HG02571 (cell line): ENCODE results near the gene ZNF555.

Source experiments
- ATAC-seq: cut with Tn5 transposase; IDR thresholded peaks from one replicate; pipeline ENCODE4 v1.9.1; 2021; ENCODE audit warnings: mild to moderate bottlenecking, moderate library complexity; ENCODE audit not compliant: unreplicated experiment

The ZNF555 gene

GRCh38 chr19:2822846-2823245 is 18.4 kb upstream of the ZNF555 start:
- ATAC-seq: no peak

DNA sequence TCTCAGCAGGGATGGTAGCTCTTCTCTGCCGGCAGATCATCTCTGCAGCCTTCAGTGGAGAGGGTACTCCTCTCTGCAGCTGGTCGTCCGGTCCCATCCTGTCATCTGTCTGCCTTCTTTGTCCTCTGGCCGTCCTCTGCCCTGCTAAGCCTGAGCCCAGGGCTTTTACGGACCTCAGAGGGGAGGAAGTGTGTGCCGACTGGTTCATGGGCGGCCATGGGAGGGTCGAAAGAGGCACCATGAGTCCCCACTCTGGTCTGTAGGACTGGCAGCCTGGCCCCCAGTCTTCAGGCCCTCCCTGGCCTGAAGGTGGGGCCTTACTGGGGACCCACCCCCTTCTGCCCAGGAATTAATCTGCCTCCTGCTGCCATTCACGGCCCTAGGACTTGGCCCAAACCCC is 17.6 kb upstream of the ZNF555 start:
- no peak for ATAC-seq

- ATAC-seq: no peak
Measured at GRCh38 chr19:2824129-2824528, 17.1 kb upstream of the ZNF555 start.

DNA sequence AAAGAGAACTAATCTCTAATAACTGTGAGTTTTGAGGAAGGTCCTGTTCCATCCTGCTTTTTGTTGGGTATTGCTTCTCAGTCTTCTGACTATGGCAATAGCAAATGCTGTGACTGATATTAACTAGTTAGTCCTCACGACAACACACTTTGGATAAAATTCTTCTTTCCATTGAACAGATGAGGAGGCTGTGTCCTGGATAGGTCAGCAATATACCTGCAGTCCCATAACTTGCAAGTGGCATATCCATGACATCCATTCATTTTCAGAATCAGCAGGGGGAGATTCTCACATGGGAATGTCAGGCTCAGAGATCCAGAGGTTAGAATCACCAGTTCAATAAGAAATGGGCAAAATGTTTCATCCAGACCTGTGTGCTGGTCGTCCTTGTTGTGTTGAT is 14.3 kb upstream of the ZNF555 start:
- ATAC-seq: no peak

- ATAC-seq: no peak
Measured at GRCh38 chr19:2827840-2828489, 13.3 kb upstream of the ZNF555 start.

DNA sequence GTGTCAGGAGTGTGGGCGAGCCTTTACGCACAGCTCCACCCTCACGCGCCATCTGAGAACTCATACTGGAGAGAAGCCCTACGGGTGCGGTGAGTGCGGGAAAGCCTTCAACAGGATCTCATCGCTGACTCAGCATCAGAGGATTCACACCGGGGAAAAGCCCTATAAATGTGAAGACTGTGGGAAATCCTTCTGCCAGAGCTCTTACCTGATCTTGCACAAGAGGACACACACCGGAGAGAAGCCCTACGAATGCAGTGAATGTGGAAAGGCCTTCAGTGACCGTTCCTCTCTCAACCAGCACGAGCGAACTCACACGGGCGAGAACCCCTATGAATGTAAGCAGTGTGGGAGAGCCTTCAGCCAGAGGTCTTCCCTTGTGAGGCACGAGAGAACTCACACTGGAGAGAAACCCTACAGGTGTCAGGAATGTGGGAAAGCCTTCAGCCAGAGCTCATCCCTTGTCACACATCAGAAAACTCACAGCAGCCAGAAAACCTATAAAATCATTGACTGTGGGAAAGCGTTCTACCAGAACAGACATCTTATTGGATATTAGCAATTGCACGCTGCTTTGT is 6.9 kb upstream of the ZNF555 start:
- no peak for ATAC-seq

GRCh38 chr19:2837430-2837829 is 3.8 kb upstream of the ZNF555 start:
- ATAC-seq: no peak

- ATAC-seq: no peak
Measured at GRCh38 chr19:2841855-2842574, 740 bp downstream of the ZNF555 start.

GRCh38 chr19:2845107-2845506 is 3.8 kb downstream of the ZNF555 start:
- ATAC-seq: no peak

DNA sequence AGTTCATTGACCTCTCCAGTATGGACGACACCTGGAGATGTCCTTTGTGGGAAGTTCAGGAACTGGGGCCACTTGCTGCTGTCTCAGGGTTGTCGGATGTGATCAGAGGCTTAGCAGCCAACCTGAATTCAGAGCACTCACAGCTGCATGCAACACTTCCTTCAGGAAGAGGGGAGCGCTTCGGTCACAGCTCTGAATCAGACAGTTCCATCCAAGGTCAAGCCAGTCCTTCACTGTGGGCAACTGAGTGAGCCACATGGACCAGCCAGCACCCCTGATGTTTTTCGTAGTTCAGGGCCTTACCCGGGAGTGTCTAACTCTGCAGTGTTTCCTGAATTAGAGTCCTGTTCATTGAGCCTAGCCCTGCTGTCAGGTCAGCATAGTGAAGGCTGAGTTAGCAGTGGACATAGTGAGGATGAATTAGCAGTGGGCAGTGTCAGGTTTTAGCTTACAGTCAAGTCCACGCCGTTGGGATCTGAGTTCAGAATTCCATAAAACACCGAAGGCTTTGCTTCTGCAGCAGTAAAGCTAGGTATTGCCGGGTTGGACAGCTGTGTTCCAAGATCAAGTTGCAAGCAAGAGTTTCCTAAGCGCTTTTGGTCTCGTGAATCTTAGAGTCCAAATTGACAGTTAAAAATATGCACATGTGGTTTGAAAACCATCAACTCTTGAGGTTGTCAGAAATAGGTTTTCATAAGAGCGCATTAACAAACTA is 5.1 kb downstream of the ZNF555 start:
- no peak for ATAC-seq

- ATAC-seq: no peak
Measured at GRCh38 chr19:2847507-2847906, 6.2 kb downstream of the ZNF555 start.

DNA sequence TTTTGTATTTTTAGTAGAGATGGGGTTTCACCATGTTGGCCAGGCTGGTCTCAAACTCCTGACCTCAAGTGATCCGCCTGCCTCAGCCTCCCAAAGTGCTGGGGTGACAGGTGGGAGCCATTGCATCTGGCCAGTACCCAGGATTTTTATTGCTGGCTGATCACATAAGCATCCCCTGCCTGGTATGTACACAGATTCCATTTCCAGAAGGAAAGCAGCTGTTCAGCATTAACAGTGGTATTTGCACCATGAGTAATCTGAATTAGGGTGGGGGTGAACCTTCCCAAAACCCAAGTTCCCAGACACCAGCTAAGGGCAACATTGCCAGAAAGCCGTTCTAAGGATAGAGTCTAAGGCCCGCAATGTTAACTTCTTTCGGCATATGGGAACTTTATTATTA is 7.3 kb downstream of the ZNF555 start:
- ATAC-seq: no peak

- no peak for ATAC-seq
Measured at GRCh38 chr19:2850256-2850925, 9.1 kb downstream of the ZNF555 start.

DNA sequence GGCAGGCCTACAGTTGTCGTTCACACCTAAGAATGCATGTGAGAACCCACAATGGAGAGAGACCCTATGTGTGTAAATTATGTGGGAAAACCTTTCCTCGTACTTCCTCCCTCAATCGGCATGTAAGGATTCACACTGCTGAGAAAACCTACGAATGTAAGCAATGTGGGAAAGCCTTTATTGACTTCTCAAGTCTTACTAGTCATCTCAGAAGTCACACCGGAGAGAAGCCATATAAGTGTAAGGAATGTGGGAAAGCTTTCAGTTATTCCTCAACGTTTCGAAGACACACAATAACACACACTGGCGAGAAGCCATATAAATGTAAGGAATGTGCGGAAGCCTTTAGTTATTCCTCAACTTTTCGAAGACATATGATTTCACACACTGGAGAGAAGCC is 11.3 kb downstream of the ZNF555 start:
- ATAC-seq: no peak

DNA sequence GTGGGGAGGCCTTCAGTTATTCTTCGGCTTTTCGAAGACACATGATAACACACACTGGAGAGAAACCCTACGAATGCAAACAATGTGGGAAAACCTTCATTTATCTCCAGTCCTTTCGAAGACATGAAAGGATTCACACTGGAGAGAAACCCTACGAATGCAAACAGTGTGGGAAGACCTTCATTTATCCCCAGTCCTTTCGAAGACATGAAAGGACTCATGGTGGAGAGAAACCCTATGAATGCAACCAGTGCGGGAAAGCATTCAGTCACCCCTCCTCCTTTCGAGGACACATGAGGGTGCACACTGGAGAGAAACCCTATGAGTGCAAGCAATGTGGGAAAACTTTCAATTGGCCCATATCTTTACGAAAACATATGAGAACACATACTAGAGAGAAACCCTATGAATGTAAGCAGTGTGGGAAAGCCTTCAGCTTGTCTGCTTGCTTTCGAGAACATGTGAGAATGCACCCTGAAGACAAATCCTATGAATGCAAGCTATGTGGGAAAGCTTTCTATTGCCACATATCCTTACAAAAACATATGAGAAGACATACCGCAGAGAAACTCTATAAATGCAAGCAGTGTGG is 11.8 kb downstream of the ZNF555 start:
- no peak for ATAC-seq

- ATAC-seq: no peak
Measured at GRCh38 chr19:2854849-2855248, 13.6 kb downstream of the ZNF555 start.

DNA sequence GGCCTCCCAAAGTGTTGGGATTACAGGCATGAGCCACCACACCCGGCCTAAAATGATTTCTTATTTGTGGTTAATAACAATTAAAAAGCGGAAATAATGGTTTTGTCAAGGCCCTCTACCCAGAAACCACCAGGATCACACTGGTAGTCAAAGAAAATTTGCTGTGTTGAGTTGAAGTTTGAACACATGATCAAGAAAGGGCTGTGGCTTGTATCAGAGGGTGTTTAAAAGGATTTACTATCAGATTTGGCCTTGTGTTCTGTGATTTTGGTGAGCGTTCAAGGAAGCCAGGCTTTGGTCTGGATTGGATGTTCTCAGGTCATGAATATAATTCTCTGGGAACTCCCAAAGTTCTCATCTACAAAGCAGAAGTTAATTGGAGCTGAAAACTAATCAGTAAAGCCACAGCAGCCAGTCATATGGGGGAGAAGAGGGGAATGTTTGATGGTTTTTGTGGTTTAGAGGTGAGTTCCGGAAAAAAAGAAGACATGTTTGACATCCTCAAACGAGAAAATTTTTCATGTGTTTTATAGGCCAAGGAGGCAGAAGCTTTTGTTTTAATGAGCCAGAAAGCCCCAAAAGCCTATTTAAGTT is 15.3 kb downstream of the ZNF555 start:
- ATAC-seq: no peak

DNA sequence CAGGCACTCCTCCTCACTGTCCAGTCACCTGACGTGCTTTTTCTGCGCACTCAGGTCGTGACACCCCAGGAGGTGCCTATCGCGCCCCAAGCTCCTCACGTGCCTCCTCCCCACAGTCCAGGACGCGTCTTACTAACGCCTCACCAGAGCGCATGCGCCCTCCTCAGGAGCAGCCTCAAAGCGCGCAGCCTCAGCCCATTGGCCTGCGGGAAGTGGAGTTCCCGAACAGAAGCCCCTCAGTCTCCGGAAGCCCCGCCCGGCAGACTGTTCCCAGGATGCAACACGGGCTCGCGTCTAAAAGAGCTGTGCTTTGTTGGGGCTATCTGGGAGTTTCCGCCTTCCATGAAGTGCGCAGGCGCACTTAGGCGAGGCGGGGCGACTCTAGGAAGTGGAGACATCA is 17.6 kb downstream of the ZNF555 start:
- ATAC-seq: no peak

DNA sequence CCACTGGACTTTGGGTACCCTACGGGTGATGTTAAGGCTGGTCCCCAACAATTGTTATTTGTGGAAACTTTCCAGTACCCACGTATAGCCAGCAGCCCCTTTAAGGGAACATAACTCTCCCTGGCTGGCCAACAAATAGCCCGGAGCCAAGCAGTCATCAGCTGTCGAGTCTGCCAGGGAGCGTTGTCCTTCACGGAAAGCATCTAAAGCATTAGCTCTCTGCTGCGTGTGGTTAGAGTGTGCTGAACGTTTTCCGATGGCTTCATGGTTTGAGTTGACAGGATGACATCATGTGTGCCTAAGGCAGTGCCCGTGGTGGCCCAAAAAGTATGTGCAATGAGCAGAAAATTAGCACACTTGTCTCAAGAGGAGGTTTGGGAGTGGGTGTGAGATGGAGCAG is 22.5 kb downstream of the ZNF555 start:
- no peak for ATAC-seq

GRCh38 chr19:2865334-2866100 is 24.2 kb downstream of the ZNF555 start:
- no peak for ATAC-seq
